ENCODE measurements around the gene TUT1. TPM values are rescaled to one million over a fixed set of nuclear protein-coding genes. Genes with fewer than 3 reads are reported as not detected.

Gene TUT1
- total RNA-seq, 1 donor from 2014 or later = 17.6 TPM

- ATAC-seq (no peak), DNase-seq (no peak)
- intact Hi-C loops (cut with DNase I) = no loop called here
- Histone ChIP-seq H3K27me3 (no peaks in the 10 kb centered on the region), H3K4me1 (peaks cover 67% of the 10 kb centered on the region), H3K27ac (peak overlapping the region; percentile 17), H3K4me3 (no peak overlapping the region), H3K36me3 (peaks cover 49% of the 10 kb centered on the region), H3K9me3 (no peaks in the 10 kb centered on the region)
- TF ChIP-seq CTCF (IDR thresholded peaks at IDR 0.05) = no peak
These were observed 32.7 kb downstream of the TUT1 start for GRCh38 chr11:62558669-62559068.

- ATAC-seq (no peak), DNase-seq (no peak)
- no peaks in the 10 kb centered on the region for H3K9me3 ChIP-seq
- intact Hi-C loops (cut with DNase I) = no loop called here
- H3K27me3 ChIP-seq = no peaks in the 10 kb centered on the region
- TF ChIP-seq CTCF (IDR thresholded peaks at IDR 0.05) = no peak
- H3K4me3 ChIP-seq = peak overlapping the region; percentile 15
- peaks cover 32% of the 10 kb centered on the region for H3K36me3 ChIP-seq
- peak overlapping the region; percentile 98 for H3K27ac ChIP-seq
- H3K4me1 ChIP-seq = peaks cover 84% of the 10 kb centered on the region
These were observed 34.3 kb downstream of the TUT1 start for GRCh38 chr11:62556875-62557631.

- intact Hi-C loops (cut with DNase I) = no loop called here
- Histone ChIP-seq H3K4me1 (peaks cover 91% of the 10 kb centered on the region), H3K4me3 (peak overlapping the region; percentile 15)
These were observed 35.0 kb downstream of the TUT1 start for GRCh38 chr11:62556108-62556874.

GRCh38 chr11:62555464-62556107, 35.7 kb downstream of the TUT1 start:
- Histone ChIP-seq H3K9me3 (no peaks in the 10 kb centered on the region), H3K27me3 (no peaks in the 10 kb centered on the region), H3K4me3 (peak overlapping the region; percentile 15), H3K36me3 (peaks cover 22% of the 10 kb centered on the region), H3K27ac (peak overlapping the region; percentile 98), H3K4me1 (peaks cover 90% of the 10 kb centered on the region)
- intact Hi-C loops (cut with DNase I) = no loop called here
- no peak for DNase-seq
- TF ChIP-seq CTCF (IDR thresholded peaks at IDR 0.05) = no peak
- ATAC-seq = peak; percentile 37

More at GRCh38 chr11:62556108-62556874, 35.0 kb downstream of the TUT1 start:
- ATAC-seq = peak; percentile 73
- peak; percentile 93 for DNase-seq
- Histone ChIP-seq H3K9me3 (no peaks in the 10 kb centered on the region), H3K36me3 (peaks cover 26% of the 10 kb centered on the region), H3K27ac (peak overlapping the region; percentile 98), H3K27me3 (no peaks in the 10 kb centered on the region)
- no peak for TF ChIP-seq CTCF (IDR thresholded peaks at IDR 0.05)

GRCh38 chr11:62554387-62555167, 36.7 kb downstream of the TUT1 start:
- H3K4me3 ChIP-seq = no peak overlapping the region
- no peak for DNase-seq
- H3K27ac ChIP-seq = peak overlapping the region; percentile 98
- no peaks in the 10 kb centered on the region for H3K9me3 ChIP-seq
- intact Hi-C loops (cut with DNase I) = no loop called here
- H3K4me1 ChIP-seq = peaks cover 90% of the 10 kb centered on the region
- no peak for ATAC-seq
- H3K27me3 ChIP-seq = no peaks in the 10 kb centered on the region
- peaks cover 15% of the 10 kb centered on the region for H3K36me3 ChIP-seq
- TF ChIP-seq CTCF (IDR thresholded peaks at IDR 0.05) = no peak
